ENCODE measurements around the gene TNNC1.

Gene TNNC1

GRCh38 chr3:52483577-52484381 lies 29.9 kb upstream of the TNNC1 start:
- DNase-seq (ENCODE audit: low read depth): no peak

- no peak for DNase-seq (ENCODE audit: low read depth)
Measured at GRCh38 chr3:52483081-52483480, 29.2 kb upstream of the TNNC1 start.

GRCh38 chr3:52481819-52482521 lies 28.1 kb upstream of the TNNC1 start:
- DNase-seq (ENCODE audit: low read depth): no peak

GRCh38 chr3:52480768-52481715 lies 27.2 kb upstream of the TNNC1 start:
- DNase-seq (ENCODE audit: low read depth): no peak

GRCh38 chr3:52479877-52480575 lies 26.2 kb upstream of the TNNC1 start:
- no peak for DNase-seq (ENCODE audit: low read depth)

GRCh38 chr3:52479037-52479876 lies 25.4 kb upstream of the TNNC1 start:
- DNase-seq (ENCODE audit: low read depth): no peak

- no peak for DNase-seq (ENCODE audit: low read depth)
Measured at GRCh38 chr3:52477796-52478095, 23.9 kb upstream of the TNNC1 start.

GRCh38 chr3:52477076-52477795 lies 23.4 kb upstream of the TNNC1 start:
- no peak for DNase-seq (ENCODE audit: low read depth)

- no peak for DNase-seq (ENCODE audit: low read depth)
Measured at GRCh38 chr3:52473026-52473425, 19.2 kb upstream of the TNNC1 start.

GRCh38 chr3:52472239-52473000 lies 18.6 kb upstream of the TNNC1 start:
- DNase-seq (ENCODE audit: low read depth): no peak

- DNase-seq (ENCODE audit: low read depth): no peak
Measured at GRCh38 chr3:52471371-52472238, 17.8 kb upstream of the TNNC1 start.

GRCh38 chr3:52470920-52471319 lies 17.1 kb upstream of the TNNC1 start:
- no peak for DNase-seq (ENCODE audit: low read depth)

- DNase-seq (ENCODE audit: low read depth): no peak
Measured at GRCh38 chr3:52469001-52469400, 15.2 kb upstream of the TNNC1 start.

- no peak for DNase-seq (ENCODE audit: low read depth)
Measured at GRCh38 chr3:52468336-52468735, 14.5 kb upstream of the TNNC1 start.

- no peak for DNase-seq (ENCODE audit: low read depth)
Measured at GRCh38 chr3:52463416-52463815, 9.6 kb upstream of the TNNC1 start.

GRCh38 chr3:52461874-52462273 lies 8.0 kb upstream of the TNNC1 start:
- DNase-seq (ENCODE audit: low read depth): no peak

- no peak for DNase-seq (ENCODE audit: low read depth)
Measured at GRCh38 chr3:52458770-52459545, 5.1 kb upstream of the TNNC1 start.
